ENCODE results near the gene FOXI1.

The FOXI1 gene

DNA sequence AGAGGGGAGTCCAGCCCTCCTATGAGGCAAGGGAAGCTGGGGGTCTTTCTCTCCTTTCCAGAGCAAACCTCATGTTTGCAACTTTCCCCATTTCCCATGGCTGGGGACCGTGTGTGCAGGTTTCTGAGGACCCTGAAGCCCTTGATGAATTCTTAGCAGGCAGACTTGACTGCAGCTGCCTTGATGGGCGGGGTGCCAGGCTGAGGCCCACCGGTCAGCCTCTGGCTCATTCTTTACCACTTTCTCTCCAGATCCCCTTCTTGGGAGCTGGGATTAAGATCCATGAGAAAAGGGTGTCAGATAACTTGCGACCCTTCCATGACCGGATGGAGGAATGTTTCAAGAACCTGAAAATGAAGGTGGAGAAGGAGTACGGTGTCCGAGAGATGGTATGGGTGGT lies 30.0 kb upstream of the FOXI1 start:
- Histone ChIP-seq H3K27me3 (ENCODE audit: control insufficient read depth in 1 of 2, insufficient read depth in 2 of 2, low read length in 2 of 2) (no peaks in the 10 kb centered on the region), H3K9me3 (ENCODE audit: control insufficient read depth in 1 of 2, low read length in 2 of 2) (no peaks in the 10 kb centered on the region), H3K4me1 (ENCODE audit: control insufficient read depth in 1 of 2, insufficient read depth in 2 of 2, low read length in 2 of 2) (no peaks in the 10 kb centered on the region), H3K4me3 (ENCODE audit: low read depth in 1 of 2, low read length in 2 of 2) (no peak overlapping the region), H3K9ac (ENCODE audit: low read depth in 1 of 2, low read length in 2 of 2) (no peak overlapping the region), H3K27ac (ENCODE audit: low read depth, low read length) (no peak overlapping the region), H3K36me3 (ENCODE audit: control insufficient read depth in 1 of 2, insufficient read depth in 2 of 2, low read length in 2 of 2) (peaks cover 9 to 21% of the 10 kb centered on the region in 2 donors)

DNA sequence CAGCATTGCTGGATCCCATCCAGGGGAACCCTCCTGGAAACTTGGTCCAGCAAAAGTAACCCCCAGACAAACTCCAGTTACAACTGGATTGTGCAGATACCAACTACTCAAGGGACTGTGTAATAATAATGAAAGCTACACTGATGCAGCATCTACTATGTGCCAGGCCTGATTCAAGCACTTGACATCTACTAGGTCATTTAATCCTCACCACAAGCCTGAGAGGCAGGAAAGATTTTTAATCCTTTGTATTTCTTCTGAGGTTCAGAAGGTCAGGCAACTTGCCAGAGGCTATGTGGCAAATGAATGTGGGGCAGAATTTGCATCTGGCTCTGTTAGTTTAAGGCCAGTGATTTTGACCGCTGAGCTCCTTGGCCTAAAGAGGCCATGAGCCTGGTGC lies 29.5 kb upstream of the FOXI1 start:
- Histone ChIP-seq H3K9ac (ENCODE audit: low read depth in 1 of 2, low read length in 2 of 2) (no peak overlapping the region), H3K36me3 (ENCODE audit: control insufficient read depth in 1 of 2, insufficient read depth in 2 of 2, low read length in 2 of 2) (peaks cover 9 to 23% of the 10 kb centered on the region in 2 donors), H3K4me3 (ENCODE audit: low read depth in 1 of 2, low read length in 2 of 2) (no peak overlapping the region), H3K27ac (ENCODE audit: low read depth, low read length) (no peak overlapping the region), H3K4me1 (ENCODE audit: control insufficient read depth in 1 of 2, insufficient read depth in 2 of 2, low read length in 2 of 2) (no peaks in the 10 kb centered on the region), H3K27me3 (ENCODE audit: control insufficient read depth in 1 of 2, insufficient read depth in 2 of 2, low read length in 2 of 2) (no peaks in the 10 kb centered on the region), H3K9me3 (ENCODE audit: control insufficient read depth in 1 of 2, low read length in 2 of 2) (no peaks in the 10 kb centered on the region)

DNA sequence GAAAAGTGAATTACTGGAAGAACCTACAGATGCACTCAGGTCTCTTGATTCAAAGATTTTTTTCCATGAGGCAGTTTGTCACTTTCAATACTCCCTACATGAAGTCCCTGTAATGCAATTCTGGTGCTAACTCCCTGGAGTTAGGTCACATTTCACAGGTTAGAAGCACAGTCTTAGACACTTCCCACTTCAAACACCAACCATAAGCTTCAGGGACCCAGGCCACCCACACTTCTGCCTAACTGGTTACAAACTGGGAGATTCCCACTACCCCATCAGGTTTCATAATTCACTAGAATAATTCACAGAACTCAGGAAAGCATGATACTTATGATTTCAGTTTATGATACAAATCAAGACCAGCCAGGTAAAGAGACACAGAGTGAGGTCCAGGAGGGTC lies 29.0 kb upstream of the FOXI1 start:
- Histone ChIP-seq H3K27ac (ENCODE audit: low read depth, low read length) (no peak overlapping the region), H3K36me3 (ENCODE audit: control insufficient read depth in 1 of 2, insufficient read depth in 2 of 2, low read length in 2 of 2) (peaks cover 9 to 23% of the 10 kb centered on the region in 2 donors), H3K27me3 (ENCODE audit: control insufficient read depth in 1 of 2, insufficient read depth in 2 of 2, low read length in 2 of 2) (no peaks in the 10 kb centered on the region), H3K4me3 (ENCODE audit: low read depth in 1 of 2, low read length in 2 of 2) (no peak overlapping the region), H3K9ac (ENCODE audit: low read depth in 1 of 2, low read length in 2 of 2) (no peak overlapping the region), H3K9me3 (ENCODE audit: control insufficient read depth in 1 of 2, low read length in 2 of 2) (no peaks in the 10 kb centered on the region), H3K4me1 (ENCODE audit: control insufficient read depth in 1 of 2, insufficient read depth in 2 of 2, low read length in 2 of 2) (no peaks in the 10 kb centered on the region)

DNA sequence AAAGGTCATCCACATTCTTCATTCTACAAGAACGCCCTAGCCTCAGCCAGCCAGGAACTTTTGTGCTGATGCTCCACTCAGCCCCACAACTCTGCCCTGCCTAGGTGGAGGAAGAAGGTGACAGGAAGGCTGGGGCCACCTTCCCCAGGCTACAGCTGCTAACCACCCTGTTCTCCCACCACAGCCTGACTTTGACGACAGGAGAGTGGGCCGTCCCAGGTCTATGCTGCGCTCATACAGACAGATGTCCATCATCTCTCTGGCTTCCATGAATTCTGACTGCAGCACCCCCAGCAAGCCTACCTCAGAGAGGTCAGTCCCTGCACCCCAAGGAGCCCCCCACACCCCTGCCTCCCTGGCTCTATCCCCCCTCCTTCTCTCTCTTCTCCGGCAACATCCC lies 28.2 kb upstream of the FOXI1 start:
- H3K9me3 ChIP-seq (ENCODE audit: control insufficient read depth in 1 of 2, low read length in 2 of 2), result no peaks in the 10 kb centered on the region
- H3K27ac ChIP-seq (ENCODE audit: low read depth, low read length), result no peak overlapping the region
- no peak overlapping the region for H3K9ac ChIP-seq (ENCODE audit: low read depth in 1 of 2, low read length in 2 of 2)
- peaks cover 9 to 27% of the 10 kb centered on the region in 2 donors for H3K36me3 ChIP-seq (ENCODE audit: control insufficient read depth in 1 of 2, insufficient read depth in 2 of 2, low read length in 2 of 2)
- H3K27me3 ChIP-seq (ENCODE audit: control insufficient read depth in 1 of 2, insufficient read depth in 2 of 2, low read length in 2 of 2), result no peaks in the 10 kb centered on the region
- no peak overlapping the region for H3K4me3 ChIP-seq (ENCODE audit: low read depth in 1 of 2, low read length in 2 of 2)
- no peaks in the 10 kb centered on the region for H3K4me1 ChIP-seq (ENCODE audit: control insufficient read depth in 1 of 2, insufficient read depth in 2 of 2, low read length in 2 of 2)

DNA sequence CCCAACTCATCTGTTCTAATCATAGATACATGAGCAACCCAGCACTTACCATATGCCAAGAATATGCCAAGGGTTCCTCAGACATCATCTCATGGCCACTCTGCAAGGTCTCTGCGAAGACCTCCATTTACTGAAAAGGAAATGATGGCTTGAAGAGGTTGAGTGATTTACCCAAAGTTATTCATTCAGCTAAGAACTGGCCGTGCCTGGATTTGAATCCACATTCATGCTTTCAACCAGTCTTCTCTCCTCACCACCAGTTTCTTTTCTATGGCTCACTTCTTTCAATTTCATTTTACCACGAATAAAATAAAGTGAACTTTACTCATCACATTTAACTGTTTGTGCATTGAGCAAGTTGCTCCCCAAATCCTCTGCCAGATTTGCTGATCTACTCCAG lies 27.2 kb upstream of the FOXI1 start:
- Histone ChIP-seq H3K9me3 (ENCODE audit: control insufficient read depth in 1 of 2, low read length in 2 of 2) (no peaks in the 10 kb centered on the region), H3K27me3 (ENCODE audit: control insufficient read depth in 1 of 2, insufficient read depth in 2 of 2, low read length in 2 of 2) (no peaks in the 10 kb centered on the region), H3K9ac (ENCODE audit: low read depth in 1 of 2, low read length in 2 of 2) (no peak overlapping the region), H3K4me1 (ENCODE audit: control insufficient read depth in 1 of 2, insufficient read depth in 2 of 2, low read length in 2 of 2) (no peaks in the 10 kb centered on the region), H3K36me3 (ENCODE audit: control insufficient read depth in 1 of 2, insufficient read depth in 2 of 2, low read length in 2 of 2) (peaks cover 9 to 32% of the 10 kb centered on the region in 2 donors), H3K4me3 (ENCODE audit: low read depth in 1 of 2, low read length in 2 of 2) (no peak overlapping the region), H3K27ac (ENCODE audit: low read depth, low read length) (no peak overlapping the region)

DNA sequence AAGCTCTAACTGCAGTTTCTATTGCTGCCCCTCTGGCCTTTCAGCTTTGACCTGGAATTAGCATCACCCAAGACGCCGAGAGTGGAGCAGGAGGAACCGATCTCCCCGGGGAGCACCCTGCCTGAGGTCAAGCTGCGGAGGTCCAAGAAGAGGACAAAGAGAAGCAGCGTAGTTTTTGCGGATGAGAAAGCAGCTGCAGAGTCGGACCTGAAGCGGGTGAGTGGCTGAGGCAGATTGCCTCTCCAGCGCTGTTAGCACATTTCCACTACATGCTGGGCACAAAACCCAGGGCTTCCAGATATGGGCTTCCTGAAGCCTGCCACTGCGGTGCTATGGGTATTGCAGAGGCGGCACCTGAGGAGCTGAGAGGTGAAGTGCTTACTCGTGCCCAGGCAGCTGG lies 26.8 kb upstream of the FOXI1 start:
- Histone ChIP-seq H3K9me3 (ENCODE audit: control insufficient read depth in 1 of 2, low read length in 2 of 2) (no peaks in the 10 kb centered on the region), H3K9ac (ENCODE audit: low read depth in 1 of 2, low read length in 2 of 2) (no peak overlapping the region), H3K36me3 (ENCODE audit: control insufficient read depth in 1 of 2, insufficient read depth in 2 of 2, low read length in 2 of 2) (peaks cover 9 to 32% of the 10 kb centered on the region in 2 donors), H3K4me3 (ENCODE audit: low read depth in 1 of 2, low read length in 2 of 2) (no peak overlapping the region), H3K27me3 (ENCODE audit: control insufficient read depth in 1 of 2, insufficient read depth in 2 of 2, low read length in 2 of 2) (no peaks in the 10 kb centered on the region), H3K27ac (ENCODE audit: low read depth, low read length) (no peak overlapping the region), H3K4me1 (ENCODE audit: control insufficient read depth in 1 of 2, insufficient read depth in 2 of 2, low read length in 2 of 2) (no peaks in the 10 kb centered on the region)

DNA sequence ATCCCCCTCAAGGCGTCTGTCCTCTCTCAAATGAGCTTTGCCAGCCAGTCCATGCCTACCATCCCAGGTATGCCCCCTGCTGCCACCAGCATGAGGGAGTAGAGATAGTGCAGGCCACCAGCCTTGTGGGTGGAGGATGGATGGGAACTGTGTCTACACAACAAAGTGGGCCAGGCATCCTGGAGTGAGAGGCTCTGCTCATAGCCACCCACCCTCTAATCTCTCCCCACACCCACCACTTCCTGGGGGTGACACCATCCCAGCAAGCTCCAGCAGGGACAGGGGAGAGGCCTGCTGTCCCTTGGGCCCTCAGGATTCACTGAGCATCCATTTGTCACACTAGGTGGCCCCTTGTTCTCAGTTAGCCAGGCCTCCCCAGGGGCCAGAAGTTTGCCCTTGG lies 25.5 kb upstream of the FOXI1 start:
- Histone ChIP-seq H3K36me3 (ENCODE audit: control insufficient read depth in 1 of 2, insufficient read depth in 2 of 2, low read length in 2 of 2) (peaks cover 9 to 35% of the 10 kb centered on the region in 2 donors), H3K27me3 (ENCODE audit: control insufficient read depth in 1 of 2, insufficient read depth in 2 of 2, low read length in 2 of 2) (no peaks in the 10 kb centered on the region), H3K4me1 (ENCODE audit: control insufficient read depth in 1 of 2, insufficient read depth in 2 of 2, low read length in 2 of 2) (no peaks in the 10 kb centered on the region)

DNA sequence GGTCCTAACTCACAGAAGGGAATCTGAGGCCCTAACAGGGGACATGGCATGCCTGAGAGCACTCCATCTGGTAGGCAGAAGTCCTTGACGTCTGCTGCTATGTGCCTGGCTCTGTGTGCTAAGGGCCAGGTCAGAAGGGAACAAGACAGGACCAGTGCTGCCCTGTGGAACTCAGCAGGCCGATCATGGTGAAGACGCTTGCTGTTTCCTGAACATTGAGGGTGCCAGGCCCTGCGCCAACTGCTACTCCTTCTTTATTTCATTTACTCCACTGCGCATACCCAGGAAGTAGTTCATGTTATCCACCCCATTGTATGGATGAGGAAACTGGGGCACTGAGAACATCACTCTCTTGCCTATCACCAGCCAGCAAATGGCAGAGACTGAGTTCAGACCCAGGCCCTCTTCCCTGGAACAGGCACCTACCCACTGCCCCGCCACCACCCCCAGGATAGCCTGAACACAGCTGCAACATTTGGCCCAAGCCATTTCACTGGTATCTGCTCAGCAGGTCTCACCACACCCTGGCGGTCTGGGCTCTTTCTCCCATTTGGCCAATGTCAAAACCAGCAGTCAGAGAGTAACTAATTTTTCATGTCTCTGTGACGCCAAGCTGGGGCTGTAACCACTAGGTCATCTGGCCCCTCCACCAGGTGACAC lies 24.8 kb upstream of the FOXI1 start:
- Histone ChIP-seq H3K4me3 (ENCODE audit: low read depth in 1 of 2, low read length in 2 of 2) (no peak overlapping the region), H3K4me1 (ENCODE audit: control insufficient read depth in 1 of 2, insufficient read depth in 2 of 2, low read length in 2 of 2) (no peaks in the 10 kb centered on the region), H3K27me3 (ENCODE audit: control insufficient read depth in 1 of 2, insufficient read depth in 2 of 2, low read length in 2 of 2) (no peaks in the 10 kb centered on the region), H3K36me3 (ENCODE audit: control insufficient read depth in 1 of 2, insufficient read depth in 2 of 2, low read length in 2 of 2) (peaks cover 9 to 34% of the 10 kb centered on the region in 2 donors), H3K9me3 (ENCODE audit: control insufficient read depth in 1 of 2, low read length in 2 of 2) (no peaks in the 10 kb centered on the region), H3K9ac (ENCODE audit: low read depth in 1 of 2, low read length in 2 of 2) (no peak overlapping the region), H3K27ac (ENCODE audit: low read depth, low read length) (no peak overlapping the region)

More for the DNA sequence above, 25.5 kb upstream of the FOXI1 start:
- Histone ChIP-seq H3K4me3 (ENCODE audit: low read depth in 1 of 2, low read length in 2 of 2) (no peak overlapping the region), H3K9me3 (ENCODE audit: control insufficient read depth in 1 of 2, low read length in 2 of 2) (no peaks in the 10 kb centered on the region), H3K27ac (ENCODE audit: low read depth, low read length) (no peak overlapping the region), H3K9ac (ENCODE audit: low read depth in 1 of 2, low read length in 2 of 2) (no peak overlapping the region)

DNA sequence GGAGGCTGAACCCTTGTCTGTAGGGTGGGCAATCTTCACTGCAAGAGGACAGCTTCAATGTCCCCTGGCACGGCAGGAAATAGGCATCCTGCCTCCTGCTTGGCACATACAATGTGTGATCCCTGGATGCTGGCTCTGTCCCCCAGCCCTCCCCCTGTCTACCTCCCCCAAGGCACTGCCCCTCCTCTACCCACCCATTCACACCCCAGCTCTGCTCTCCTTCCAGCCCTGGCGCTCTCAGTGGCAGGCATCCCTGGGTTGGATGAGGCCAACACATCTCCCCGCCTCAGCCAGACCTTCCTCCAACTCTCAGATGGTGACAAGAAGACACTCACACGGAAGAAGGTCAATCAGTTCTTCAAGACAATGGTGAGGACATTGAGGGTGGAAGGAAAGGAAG lies 24.1 kb upstream of the FOXI1 start:
- H3K27ac ChIP-seq (ENCODE audit: low read depth, low read length), result no peak overlapping the region
- no peaks in the 10 kb centered on the region for H3K4me1 ChIP-seq (ENCODE audit: control insufficient read depth in 1 of 2, insufficient read depth in 2 of 2, low read length in 2 of 2)
- no peaks in the 10 kb centered on the region for H3K27me3 ChIP-seq (ENCODE audit: control insufficient read depth in 1 of 2, insufficient read depth in 2 of 2, low read length in 2 of 2)
- no peaks in the 10 kb centered on the region for H3K9me3 ChIP-seq (ENCODE audit: control insufficient read depth in 1 of 2, low read length in 2 of 2)
- no peak overlapping the region for H3K9ac ChIP-seq (ENCODE audit: low read depth in 1 of 2, low read length in 2 of 2)
- H3K36me3 ChIP-seq (ENCODE audit: control insufficient read depth in 1 of 2, insufficient read depth in 2 of 2, low read length in 2 of 2), result peaks cover 9 to 34% of the 10 kb centered on the region in 2 donors
- H3K4me3 ChIP-seq (ENCODE audit: low read depth in 1 of 2, low read length in 2 of 2), result no peak overlapping the region

DNA sequence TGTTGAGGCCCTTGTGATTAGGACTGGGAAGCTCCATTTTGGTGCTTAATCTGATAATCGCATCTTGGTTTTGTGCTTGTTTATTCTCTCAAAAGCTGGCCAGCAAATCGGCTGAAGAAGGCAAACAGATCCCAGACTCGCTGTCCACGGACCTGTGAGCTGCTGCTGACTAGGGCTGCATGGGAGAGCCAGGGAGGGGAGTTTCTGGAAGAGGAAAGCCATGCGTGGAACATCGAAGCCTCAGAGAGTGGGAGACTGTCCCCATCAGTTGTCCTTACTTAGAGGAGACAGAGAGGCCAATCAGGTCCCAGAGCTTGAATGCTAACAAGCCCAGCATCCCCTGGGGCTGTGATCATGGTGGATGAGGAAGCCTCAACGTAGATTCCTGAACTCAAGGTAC lies 23.0 kb upstream of the FOXI1 start:
- Histone ChIP-seq H3K4me1 (ENCODE audit: control insufficient read depth in 1 of 2, insufficient read depth in 2 of 2, low read length in 2 of 2) (no peaks in the 10 kb centered on the region), H3K9me3 (ENCODE audit: control insufficient read depth in 1 of 2, low read length in 2 of 2) (no peaks in the 10 kb centered on the region), H3K27me3 (ENCODE audit: control insufficient read depth in 1 of 2, insufficient read depth in 2 of 2, low read length in 2 of 2) (no peaks in the 10 kb centered on the region), H3K4me3 (ENCODE audit: low read depth in 1 of 2, low read length in 2 of 2) (no peak overlapping the region), H3K9ac (ENCODE audit: low read depth in 1 of 2, low read length in 2 of 2) (no peak overlapping the region), H3K27ac (ENCODE audit: low read depth, low read length) (no peak overlapping the region), H3K36me3 (ENCODE audit: control insufficient read depth in 1 of 2, insufficient read depth in 2 of 2, low read length in 2 of 2) (peaks cover 9 to 28% of the 10 kb centered on the region in 2 donors)

Measured in duodenal mucosa (tissue), 2 donors.